ENCODE results near the gene SHISA9. TPM values are rescaled to one million over a fixed set of nuclear protein-coding genes. Genes with fewer than 3 reads are reported as not detected.

The SHISA9 gene
- total RNA-seq, 1 donor from 2014 or later = not detected

GRCh38 chr16:12951392-12951791 lies 50.0 kb downstream of the SHISA9 start:
- no peak for DNase-seq (ENCODE audit: low read depth, low spot score)

- DNase-seq (ENCODE audit: low read depth, low spot score) = no peak
These were observed 50.6 kb downstream of the SHISA9 start for GRCh38 chr16:12951976-12952375.

GRCh38 chr16:12958366-12958765 lies 57.0 kb downstream of the SHISA9 start:
- no peak for DNase-seq (ENCODE audit: low read depth, low spot score)

- DNase-seq (ENCODE audit: low read depth, low spot score) = no peak
These were observed 57.7 kb downstream of the SHISA9 start for GRCh38 chr16:12959072-12959471.

- no peak for DNase-seq (ENCODE audit: low read depth, low spot score)
These were observed 60.2 kb downstream of the SHISA9 start for GRCh38 chr16:12961626-12962025.

GRCh38 chr16:12964461-12964860 lies 63.1 kb downstream of the SHISA9 start:
- DNase-seq (ENCODE audit: low read depth, low spot score) = no peak

- no peak for DNase-seq (ENCODE audit: low read depth, low spot score)
These were observed 63.9 kb downstream of the SHISA9 start for GRCh38 chr16:12965274-12965804.

- no peak for DNase-seq (ENCODE audit: low read depth, low spot score)
These were observed 69.8 kb downstream of the SHISA9 start for GRCh38 chr16:12971241-12971640.

GRCh38 chr16:12972246-12972645 lies 70.8 kb downstream of the SHISA9 start:
- DNase-seq (ENCODE audit: low read depth, low spot score) = no peak

GRCh38 chr16:12975766-12976165 lies 74.4 kb downstream of the SHISA9 start:
- DNase-seq (ENCODE audit: low read depth, low spot score) = no peak

- no peak for DNase-seq (ENCODE audit: low read depth, low spot score)
These were observed 75.1 kb downstream of the SHISA9 start for GRCh38 chr16:12976496-12976895.

- DNase-seq (ENCODE audit: low read depth, low spot score) = no peak
These were observed 75.5 kb downstream of the SHISA9 start for GRCh38 chr16:12976936-12977335.

- no peak for DNase-seq (ENCODE audit: low read depth, low spot score)
These were observed 84.1 kb downstream of the SHISA9 start for GRCh38 chr16:12985516-12985915.

- DNase-seq (ENCODE audit: low read depth, low spot score) = no peak
These were observed 86.7 kb downstream of the SHISA9 start for GRCh38 chr16:12988071-12988470.

- DNase-seq (ENCODE audit: low read depth, low spot score) = no peak
These were observed 90.7 kb downstream of the SHISA9 start for GRCh38 chr16:12992066-12992465.

GRCh38 chr16:12994402-12994801 lies 93.0 kb downstream of the SHISA9 start:
- no peak for DNase-seq (ENCODE audit: low read depth, low spot score)

- DNase-seq (ENCODE audit: low read depth, low spot score) = no peak
These were observed 94.4 kb downstream of the SHISA9 start for GRCh38 chr16:12995721-12996372.

- DNase-seq (ENCODE audit: low read depth, low spot score) = no peak
These were observed 97.1 kb downstream of the SHISA9 start for GRCh38 chr16:12998361-12999085.

GRCh38 chr16:12999368-12999767 lies 98.0 kb downstream of the SHISA9 start:
- no peak for DNase-seq (ENCODE audit: low read depth, low spot score)

GRCh38 chr16:13005721-13006247 lies 104.4 kb downstream of the SHISA9 start:
- DNase-seq (ENCODE audit: low read depth, low spot score) = no peak

- DNase-seq (ENCODE audit: low read depth, low spot score) = no peak
These were observed 111.2 kb downstream of the SHISA9 start for GRCh38 chr16:13012601-13013000.

- no peak for DNase-seq (ENCODE audit: low read depth, low spot score)
These were observed 111.6 kb downstream of the SHISA9 start for GRCh38 chr16:13013043-13013442.

- no peak for DNase-seq (ENCODE audit: low read depth, low spot score)
These were observed 113.1 kb downstream of the SHISA9 start for GRCh38 chr16:13014476-13014875.

Data from pulmonary artery endothelial cell (primary cell).